ENCODE results near the gene GRPEL1.
"Not testable (repeated sequence)": the region's sequence is repeated elsewhere in the genome, so short reads cannot be mapped to it uniquely, and the experiment has no call there.

The GRPEL1 gene

GRCh38 chr4:7067452-7068278, at the start of gene GRPEL1:
TSS of gene GRPEL1 (minus strand) at chr4:7068064. CDS start at chr4:7068032, 32 bp downstream.
- peak; percentile 100 for DNase-seq (ENCODE audit: low read depth)

DNA sequence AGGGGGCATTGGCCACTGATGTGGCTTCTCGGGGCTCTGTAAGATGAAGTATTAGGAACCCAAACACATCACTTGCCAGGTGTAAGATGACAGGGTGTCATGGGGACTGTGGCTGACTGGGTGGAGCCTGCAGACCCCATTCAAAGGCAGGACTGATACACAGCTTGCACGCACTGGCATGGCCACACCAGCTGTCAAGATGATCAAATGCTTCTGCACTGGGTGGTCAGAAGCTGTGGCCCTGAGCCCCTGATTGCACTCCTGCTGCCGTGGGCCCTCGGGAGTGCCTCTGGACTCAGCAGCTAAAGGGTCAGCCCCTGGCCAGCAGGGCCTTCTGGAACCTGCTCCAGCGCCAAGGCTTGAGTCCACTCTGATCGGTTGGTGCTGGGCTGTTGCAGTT, 48.8 kb upstream of the GRPEL1 start:
- no peak for DNase-seq (ENCODE audit: low read depth)

GRCh38 chr4:7115557-7116340, 47.9 kb upstream of the GRPEL1 start:
- DNase-seq (ENCODE audit: low read depth): no peak

DNA sequence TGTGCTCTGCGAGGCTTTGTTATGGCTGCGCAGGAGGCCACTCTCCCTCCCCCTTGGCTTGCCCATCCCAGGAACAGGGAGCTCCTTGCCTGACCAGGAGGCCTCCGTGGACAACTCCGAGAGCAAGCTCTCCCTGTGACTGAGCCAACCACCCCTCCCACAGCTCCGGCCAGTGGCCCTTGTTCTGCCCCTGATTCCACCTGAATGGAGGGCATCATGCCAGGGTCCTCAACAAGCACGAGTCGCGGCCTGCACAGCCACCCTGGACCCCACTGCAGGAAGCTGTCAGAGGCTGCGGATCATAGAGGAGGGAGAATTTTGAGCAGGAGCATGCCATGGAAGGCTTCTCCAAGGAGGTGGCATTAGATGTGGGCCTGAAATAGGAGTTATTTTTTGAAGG, 44.8 kb upstream of the GRPEL1 start:
- no peak for DNase-seq (ENCODE audit: low read depth)

DNA sequence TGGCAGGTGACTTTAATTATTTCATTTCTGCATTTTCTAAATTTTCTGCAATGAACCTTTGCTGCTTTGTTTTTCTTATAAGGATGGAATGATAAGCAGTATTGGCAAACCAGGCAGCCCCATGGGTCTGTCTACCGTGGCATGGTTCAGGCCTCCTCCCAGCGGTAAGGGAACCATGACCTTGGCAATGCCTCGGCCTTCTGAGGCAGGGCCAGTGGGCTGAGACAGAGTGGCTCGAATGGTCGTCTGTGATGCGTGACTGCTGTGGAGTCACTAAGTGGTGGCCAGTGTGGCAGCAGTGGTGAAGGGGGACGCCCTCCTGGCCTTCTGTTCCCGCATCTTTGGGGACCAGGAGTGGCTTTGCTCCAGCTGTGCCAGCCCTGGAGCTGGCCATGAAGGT, 43.6 kb upstream of the GRPEL1 start:
- no peak for DNase-seq (ENCODE audit: low read depth)

GRCh38 chr4:7110546-7110945, 42.7 kb upstream of the GRPEL1 start:
- no peak for DNase-seq (ENCODE audit: low read depth)

GRCh38 chr4:7109169-7109568, 41.3 kb upstream of the GRPEL1 start:
- DNase-seq (ENCODE audit: low read depth): no peak

GRCh38 chr4:7108660-7109059, 40.8 kb upstream of the GRPEL1 start:
- no peak for DNase-seq (ENCODE audit: low read depth)

GRCh38 chr4:7108046-7108625, 40.3 kb upstream of the GRPEL1 start:
- no peak for DNase-seq (ENCODE audit: low read depth)

- no peak for DNase-seq (ENCODE audit: low read depth)
Measured at GRCh38 chr4:7107166-7107905, 39.5 kb upstream of the GRPEL1 start.

GRCh38 chr4:7105276-7105675, 37.4 kb upstream of the GRPEL1 start:
- DNase-seq (ENCODE audit: low read depth): no peak

GRCh38 chr4:7104366-7105031, 36.6 kb upstream of the GRPEL1 start:
- DNase-seq (ENCODE audit: low read depth): no peak

- DNase-seq (ENCODE audit: low read depth): no peak
Measured at GRCh38 chr4:7103607-7104365, 35.9 kb upstream of the GRPEL1 start.

DNA sequence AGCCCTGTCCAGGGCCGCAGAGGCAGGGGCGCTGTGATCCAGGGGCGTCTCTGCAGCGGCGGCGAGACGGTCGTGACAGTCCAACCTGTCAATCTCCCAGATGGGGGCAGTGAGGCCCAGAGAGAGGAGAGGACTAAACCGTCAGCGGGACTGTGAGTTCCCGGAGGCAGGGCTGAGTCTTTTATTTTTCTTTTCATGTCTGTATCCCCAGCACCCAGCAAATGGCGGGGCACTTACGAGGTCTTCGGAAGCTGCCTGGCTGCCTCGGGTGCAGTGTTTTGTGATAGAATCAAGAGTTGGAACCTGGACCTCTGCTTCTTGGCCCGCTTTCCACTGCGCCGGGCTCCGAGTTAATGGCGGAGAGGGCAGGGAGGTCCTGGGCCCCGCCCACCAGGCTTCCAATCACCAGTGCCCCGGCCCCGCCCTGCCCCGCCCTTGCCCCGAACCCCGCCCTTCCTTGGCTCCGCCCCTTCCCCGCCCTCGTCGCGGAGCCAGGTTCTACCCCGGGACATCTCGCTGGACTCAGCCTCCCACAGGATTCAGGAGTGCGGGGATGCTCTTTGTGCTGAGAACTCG, 35.3 kb upstream of the GRPEL1 start:
- peak; percentile 86 for DNase-seq (ENCODE audit: low read depth)

DNA sequence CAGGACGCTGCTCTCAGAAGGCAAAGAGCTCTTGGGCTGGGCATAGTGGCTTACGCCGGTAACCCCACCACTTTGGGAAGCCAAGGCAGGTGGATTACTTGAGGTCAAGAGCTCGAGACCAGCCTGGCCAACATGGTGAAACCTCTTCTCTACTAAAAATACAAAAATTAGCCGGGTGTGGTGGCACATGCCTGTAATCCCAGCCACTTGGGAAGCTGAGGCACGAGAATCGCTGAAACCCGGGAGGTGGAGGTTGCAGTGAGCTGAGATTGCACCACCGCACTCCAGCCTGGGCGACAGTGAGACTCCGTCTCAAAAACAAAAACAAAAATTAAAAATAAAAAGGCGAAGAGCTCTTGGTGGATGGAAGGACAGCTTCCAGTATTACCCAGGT, 34.6 kb upstream of the GRPEL1 start:
- not testable (repeated sequence) for DNase-seq (ENCODE audit: low read depth)

DNA sequence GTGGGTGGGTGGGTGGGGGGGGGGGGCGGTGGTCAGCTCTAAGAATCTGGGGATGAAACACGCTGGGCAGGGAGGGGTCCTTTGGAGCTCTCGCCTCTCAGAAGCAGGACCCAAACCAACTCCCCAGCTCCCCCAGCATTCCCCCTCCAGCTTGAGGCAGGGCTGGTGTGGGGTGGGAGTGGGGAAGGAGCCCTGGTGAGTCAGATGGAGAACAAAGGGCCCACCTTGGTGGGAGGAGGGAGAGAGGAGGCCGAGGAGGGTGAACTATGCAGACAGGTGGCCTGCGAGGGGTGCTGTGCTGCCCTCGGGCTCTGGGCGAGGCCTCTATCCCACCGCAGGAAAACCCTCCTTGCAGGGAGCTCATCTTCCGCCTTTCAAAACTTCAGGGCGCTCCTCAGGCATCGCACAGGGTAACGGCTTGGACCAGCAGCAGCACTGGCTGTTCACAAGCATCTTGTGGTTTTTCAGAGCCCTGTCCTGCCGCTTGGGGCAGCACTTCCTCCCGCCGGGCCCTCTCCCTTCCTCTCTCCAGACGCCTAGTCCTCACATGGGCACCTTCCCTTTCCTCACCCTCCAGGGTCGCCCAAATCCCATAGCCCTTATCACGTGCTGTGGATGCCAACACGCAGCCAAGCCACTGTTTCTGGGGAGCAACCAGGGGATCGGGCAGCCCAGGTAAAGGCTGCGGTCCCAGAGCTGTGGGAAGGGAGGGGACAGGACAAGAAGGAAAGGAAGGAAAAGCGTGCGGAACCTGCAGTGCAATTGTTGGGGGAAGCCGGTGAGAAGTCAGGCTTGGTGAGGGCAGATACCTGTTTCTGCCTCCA, 34.0 kb upstream of the GRPEL1 start:
- DNase-seq (ENCODE audit: low read depth): peak; percentile 70

DNA sequence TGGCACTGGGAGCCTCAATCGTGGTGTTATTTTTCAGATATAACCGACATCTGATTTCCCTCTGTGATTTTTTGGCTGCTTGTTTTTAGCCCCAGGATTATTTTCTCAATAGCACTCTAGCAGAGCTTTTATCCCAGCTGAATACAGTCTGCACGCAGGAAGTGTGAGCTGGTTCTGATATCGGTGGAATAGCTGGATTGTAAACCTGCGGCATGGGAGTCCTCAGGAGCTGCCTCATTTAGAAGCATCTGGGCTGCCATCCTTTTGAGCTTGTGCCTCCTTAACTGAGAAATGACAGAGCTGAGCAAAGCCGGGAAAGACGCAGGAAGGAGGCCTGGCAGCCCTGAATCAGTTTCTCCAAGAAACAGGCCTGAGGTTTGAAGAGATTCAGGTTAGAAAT, 28.4 kb upstream of the GRPEL1 start:
- DNase-seq (ENCODE audit: low read depth): no peak

DNA sequence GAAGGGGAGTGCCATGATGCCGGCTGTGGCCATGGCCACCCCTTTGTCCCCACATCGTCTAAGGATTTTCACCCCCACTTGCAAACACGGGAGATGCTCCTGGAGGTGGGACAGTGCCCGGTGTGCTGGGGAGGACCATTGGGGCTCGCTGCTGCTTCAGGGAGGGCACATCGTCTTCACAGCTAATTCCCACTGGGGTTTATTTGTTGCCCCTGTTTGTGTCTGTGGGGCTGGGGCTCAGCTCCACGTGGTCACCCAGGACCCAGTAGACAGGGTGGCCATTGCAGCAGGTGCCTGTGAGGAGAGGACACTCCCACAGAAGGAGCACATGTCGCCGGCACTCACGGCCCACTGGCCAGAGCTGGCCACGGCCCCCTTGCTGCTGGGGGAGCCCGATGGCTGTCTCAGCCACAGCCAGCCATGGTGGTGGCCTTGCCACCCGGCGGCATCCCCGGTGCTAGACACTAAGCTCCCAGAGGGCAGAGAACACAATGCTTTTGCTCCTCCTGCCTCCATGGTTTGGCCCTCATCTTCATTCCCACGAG, 27.8 kb upstream of the GRPEL1 start:
- no peak for DNase-seq (ENCODE audit: low read depth)

GRCh38 chr4:7094916-7095315, 27.1 kb upstream of the GRPEL1 start:
- peak; percentile 7 for DNase-seq (ENCODE audit: low read depth)
